Adipocyte (in vitro differentiated cells): ENCODE measurements around the gene FBXL14.

Experiments
- DNase-seq: peaks from one replicate; pipeline ENCODE4 v3.0.0-alpha.2; 2015; ENCODE audit warnings: low read depth
- H3K27me3 ChIP-seq: replicated peaks from 2 replicates; pipeline ENCODE4 v1.7.0; 2013; ENCODE audit warnings: mild to moderate bottlenecking, low read length, moderate library complexity; ENCODE audit not compliant: control insufficient read depth, insufficient read depth
- H3K36me3 ChIP-seq: 2 replicates; pipeline ENCODE4 v1.7.0; 2013; ENCODE audit warnings: low read length, mild to moderate bottlenecking, moderate library complexity; ENCODE audit not compliant: control insufficient read depth, insufficient read depth, severe bottlenecking
- H3K4me1 ChIP-seq: 2 replicates; pipeline ENCODE4 v1.7.0; 2013; ENCODE audit warnings: mild to moderate bottlenecking, low read length, moderate library complexity; ENCODE audit not compliant: control insufficient read depth, insufficient read depth
- H3K4me3 ChIP-seq: 2 replicates; pipeline ENCODE4 v1.7.0; 2013; ENCODE audit warnings: mild to moderate bottlenecking, low read length, moderate library complexity
- H3K9ac ChIP-seq: 2 replicates; pipeline ENCODE4 v1.7.0; 2013; ENCODE audit warnings: mild to moderate bottlenecking, low read length, moderate library complexity
- H3K9me3 ChIP-seq: 2 replicates; pipeline ENCODE4 v1.7.0; 2013; ENCODE audit warnings: mild to moderate bottlenecking, low read length, moderate library complexity; ENCODE audit not compliant: control insufficient read depth

FBXL14 gene

GRCh38 chr12:1591034-1591433 lies 3.3 kb downstream of the FBXL14 start:
- peak; percentile 56 for DNase-seq
- H3K9ac ChIP-seq: peak overlapping the region; percentile 72
- H3K9me3 ChIP-seq: no peaks in the 10 kb centered on the region
- no peaks in the 10 kb centered on the region for H3K27me3 ChIP-seq
- H3K4me1 ChIP-seq: peaks cover 62% of the 10 kb centered on the region
- H3K4me3 ChIP-seq: peak overlapping the region; percentile 89
- H3K36me3 ChIP-seq: no peaks in the 10 kb centered on the region

GRCh38 chr12:1590221-1590979 lies 4.0 kb downstream of the FBXL14 start:
- DNase-seq: peak; percentile 66
- no peaks in the 10 kb centered on the region for H3K9me3 ChIP-seq
- H3K4me1 ChIP-seq: peaks cover 57% of the 10 kb centered on the region
- H3K36me3 ChIP-seq: no peaks in the 10 kb centered on the region
- H3K27me3 ChIP-seq: no peaks in the 10 kb centered on the region
- H3K9ac ChIP-seq: peak overlapping the region; percentile 72
- peak overlapping the region; percentile 89 for H3K4me3 ChIP-seq

- Histone ChIP-seq H3K9me3 (no peaks in the 10 kb centered on the region), H3K4me1 (peaks cover 51% of the 10 kb centered on the region), H3K4me3 (no peak overlapping the region), H3K27me3 (no peaks in the 10 kb centered on the region), H3K9ac (no peak overlapping the region), H3K36me3 (no peaks in the 10 kb centered on the region)
- DNase-seq: no peak
These were observed 5.8 kb downstream of the FBXL14 start for GRCh38 chr12:1588575-1588947.

- Histone ChIP-seq H3K36me3 (no peaks in the 10 kb centered on the region), H3K9me3 (no peaks in the 10 kb centered on the region), H3K4me3 (no peak overlapping the region), H3K9ac (no peak overlapping the region), H3K27me3 (no peaks in the 10 kb centered on the region), H3K4me1 (peaks cover 50% of the 10 kb centered on the region)
- DNase-seq: no peak
These were observed 6.3 kb downstream of the FBXL14 start for GRCh38 chr12:1587927-1588574.

- H3K27me3 ChIP-seq: no peaks in the 10 kb centered on the region
- no peak for DNase-seq
- H3K4me1 ChIP-seq: peaks cover 36% of the 10 kb centered on the region
- no peak overlapping the region for H3K9ac ChIP-seq
- no peak overlapping the region for H3K4me3 ChIP-seq
- no peaks in the 10 kb centered on the region for H3K36me3 ChIP-seq
- no peaks in the 10 kb centered on the region for H3K9me3 ChIP-seq
These were observed 10.1 kb downstream of the FBXL14 start for GRCh38 chr12:1584326-1584725.

GRCh38 chr12:1583421-1584078 lies 10.8 kb downstream of the FBXL14 start:
- peak overlapping the region; percentile 73 for H3K4me3 ChIP-seq
- H3K36me3 ChIP-seq: no peaks in the 10 kb centered on the region
- H3K27me3 ChIP-seq: no peaks in the 10 kb centered on the region
- peaks cover 35% of the 10 kb centered on the region for H3K4me1 ChIP-seq
- peak overlapping the region; percentile 35 for H3K9ac ChIP-seq
- no peaks in the 10 kb centered on the region for H3K9me3 ChIP-seq
- peak; percentile 96 for DNase-seq

- H3K9me3 ChIP-seq: no peaks in the 10 kb centered on the region
- no peak for DNase-seq
- no peak overlapping the region for H3K4me3 ChIP-seq
- H3K4me1 ChIP-seq: peaks cover 26% of the 10 kb centered on the region
- H3K9ac ChIP-seq: peak overlapping the region; percentile 62
- no peaks in the 10 kb centered on the region for H3K36me3 ChIP-seq
- no peaks in the 10 kb centered on the region for H3K27me3 ChIP-seq
These were observed 11.7 kb downstream of the FBXL14 start for GRCh38 chr12:1582709-1583050.

GRCh38 chr12:1581973-1582708 lies 12.2 kb downstream of the FBXL14 start:
- Histone ChIP-seq H3K4me1 (peaks cover 27% of the 10 kb centered on the region), H3K36me3 (no peaks in the 10 kb centered on the region), H3K27me3 (no peaks in the 10 kb centered on the region), H3K4me3 (peak overlapping the region; percentile 42), H3K9ac (peak overlapping the region; percentile 62), H3K9me3 (no peaks in the 10 kb centered on the region)
- DNase-seq: peak; percentile 63

- no peak for DNase-seq
- Histone ChIP-seq H3K4me1 (peaks cover 42% of the 10 kb centered on the region), H3K9ac (no peak overlapping the region), H3K27me3 (no peaks in the 10 kb centered on the region), H3K36me3 (no peaks in the 10 kb centered on the region), H3K9me3 (no peaks in the 10 kb centered on the region), H3K4me3 (no peak overlapping the region)
These were observed 13.9 kb downstream of the FBXL14 start for GRCh38 chr12:1580526-1580925.

GRCh38 chr12:1579651-1580435 lies 14.5 kb downstream of the FBXL14 start:
- H3K9me3 ChIP-seq: no peaks in the 10 kb centered on the region
- no peaks in the 10 kb centered on the region for H3K27me3 ChIP-seq
- no peaks in the 10 kb centered on the region for H3K36me3 ChIP-seq
- no peak overlapping the region for H3K9ac ChIP-seq
- H3K4me3 ChIP-seq: no peak overlapping the region
- peaks cover 49% of the 10 kb centered on the region for H3K4me1 ChIP-seq
- peak; percentile 57 for DNase-seq
